ENCODE results near the gene CPSF2.
"Not testable (repeated sequence)": the region's sequence is repeated elsewhere in the genome, so short reads cannot be mapped to it uniquely, and the experiment has no call there.

The CPSF2 gene

DNA sequence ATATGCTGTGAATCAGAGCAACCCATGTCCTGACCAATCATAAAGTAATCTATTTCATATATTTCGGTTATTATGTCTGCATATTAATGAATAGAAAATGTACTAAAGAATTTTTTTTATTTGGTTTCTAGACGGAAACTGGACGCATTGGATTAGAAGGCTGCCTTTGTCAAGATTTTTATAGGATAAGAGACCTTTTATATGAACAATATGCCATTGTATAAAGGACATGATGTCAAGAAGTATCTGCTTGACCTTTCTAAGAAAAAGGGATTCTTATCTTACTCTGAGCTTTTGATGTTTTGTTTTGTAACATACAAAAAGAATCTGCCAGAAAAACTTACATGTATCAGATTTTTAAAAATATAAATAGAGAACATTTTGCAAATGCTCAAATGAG lies 39.8 kb downstream of the CPSF2 start:
- no peak for DNase-seq

GRCh38 chr14:92164958-92165357 lies 43.2 kb downstream of the CPSF2 start:
- DNase-seq, result no peak

GRCh38 chr14:92173668-92174067 lies 51.9 kb downstream of the CPSF2 start:
- DNase-seq, result no peak

DNA sequence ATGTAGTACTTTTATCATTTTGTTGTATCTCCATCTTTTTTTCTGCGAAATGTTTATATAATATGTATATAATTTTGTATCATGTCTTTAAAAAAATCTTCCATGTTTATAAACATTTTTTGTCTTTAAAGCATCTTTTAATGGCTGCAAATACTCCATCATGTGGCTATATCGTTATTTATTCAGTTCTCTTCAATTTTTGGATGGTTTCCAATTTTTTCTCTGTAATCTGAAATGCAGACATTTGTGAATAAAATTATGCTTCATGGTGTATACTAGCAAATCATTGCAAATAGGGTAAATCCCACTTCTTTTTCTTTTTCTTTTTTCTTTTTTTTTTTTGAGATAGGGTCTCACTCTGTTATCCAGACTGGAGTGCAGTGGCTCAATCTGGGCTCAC lies 54.0 kb downstream of the CPSF2 start:
- DNase-seq, result no peak

- no peak for DNase-seq
These were observed 54.7 kb downstream of the CPSF2 start for GRCh38 chr14:92176476-92176875.

DNA sequence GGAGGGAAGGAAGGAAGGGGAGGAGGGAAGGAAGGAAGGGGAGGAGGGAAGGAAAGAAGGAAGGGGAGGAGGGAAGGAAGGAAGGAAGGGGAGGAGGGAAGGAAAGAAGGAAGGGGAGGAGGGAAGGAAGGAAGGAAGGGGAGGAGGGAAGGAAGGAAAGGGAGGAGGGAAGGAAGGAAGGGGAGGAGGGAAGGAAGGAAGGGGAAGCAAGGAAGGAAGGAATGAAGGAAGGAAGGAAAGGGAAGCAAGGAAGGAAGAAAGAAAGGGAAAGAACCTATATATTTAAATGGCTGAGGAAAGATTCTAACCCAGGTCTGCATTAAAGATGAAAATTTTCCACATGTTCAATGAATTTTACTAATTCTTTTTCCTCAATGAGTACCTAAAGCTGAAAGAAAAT lies 57.4 kb downstream of the CPSF2 start:
- DNase-seq, result not testable (repeated sequence)

GRCh38 chr14:92185559-92185958 lies 63.8 kb downstream of the CPSF2 start:
- DNase-seq, result no peak

- not testable (repeated sequence) for DNase-seq
These were observed 65.8 kb downstream of the CPSF2 start for GRCh38 chr14:92187616-92188015.

DNA sequence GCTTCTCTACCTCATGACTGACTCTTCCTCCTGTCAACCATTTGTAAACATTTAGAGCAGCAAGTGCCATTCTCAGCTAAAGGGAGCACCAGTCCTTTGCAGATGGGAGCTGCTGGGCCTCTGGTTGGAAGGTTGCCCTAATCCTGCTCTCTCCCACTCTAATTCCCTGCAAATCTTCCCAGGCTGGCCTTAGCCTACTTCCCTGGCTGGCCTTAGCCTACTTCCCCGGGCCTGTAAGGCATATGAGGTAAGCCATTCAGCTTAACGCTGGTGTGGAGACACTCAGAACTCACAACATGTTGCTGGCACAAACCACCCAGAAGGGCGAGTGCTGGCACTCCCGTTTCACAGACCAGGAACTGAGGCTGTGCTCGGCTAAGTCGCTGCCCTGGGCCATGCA lies 69.0 kb downstream of the CPSF2 start:
- no peak for DNase-seq

GRCh38 chr14:92198804-92199203 lies 77.0 kb downstream of the CPSF2 start:
- no peak for DNase-seq

DNA sequence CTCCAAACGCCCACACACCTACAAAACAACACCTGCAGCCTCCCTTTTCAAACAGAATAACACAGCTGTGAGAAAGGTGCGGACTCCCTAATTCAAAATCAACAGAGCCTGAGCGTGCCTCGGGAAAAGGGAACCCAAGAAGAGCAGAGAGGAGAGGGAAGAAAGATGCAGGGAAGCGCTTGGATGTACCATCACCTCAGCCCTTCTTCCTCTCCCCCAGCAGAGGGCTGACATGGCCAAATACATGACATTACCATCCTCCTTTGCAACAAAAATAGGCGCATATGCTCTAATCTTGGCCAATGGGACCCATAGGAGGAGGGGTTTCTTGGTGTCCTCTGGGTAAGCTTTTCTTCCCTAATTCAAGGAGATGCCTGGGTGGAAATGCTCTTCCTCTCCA lies 78.0 kb downstream of the CPSF2 start:
- DNase-seq, result no peak

DNA sequence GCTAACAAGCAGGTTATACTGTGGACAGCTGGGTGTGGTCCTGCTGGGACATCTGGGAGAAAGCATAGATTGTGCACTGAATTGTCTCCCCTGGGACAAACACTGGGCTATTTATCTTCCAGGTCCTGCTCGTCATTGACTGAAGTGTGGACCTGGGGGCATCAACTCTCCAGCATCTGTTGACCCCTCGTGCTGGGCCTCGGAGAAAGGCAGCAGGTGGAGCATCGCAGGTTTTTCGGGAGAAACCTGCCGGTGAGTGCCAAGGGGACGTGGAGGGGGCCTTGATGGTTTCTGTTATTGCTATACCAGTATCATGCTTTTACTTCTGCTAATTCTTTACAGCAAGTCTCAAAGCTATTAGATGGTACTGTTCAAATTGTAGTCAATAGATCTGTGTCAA lies 81.3 kb downstream of the CPSF2 start:
- DNase-seq, result no peak

- DNase-seq, result no peak
These were observed 83.0 kb downstream of the CPSF2 start for GRCh38 chr14:92204792-92205191.

- no peak for DNase-seq
These were observed 85.5 kb downstream of the CPSF2 start for GRCh38 chr14:92207012-92207927.

GRCh38 chr14:92207928-92208265 lies 86.1 kb downstream of the CPSF2 start:
- no peak for DNase-seq

DNA sequence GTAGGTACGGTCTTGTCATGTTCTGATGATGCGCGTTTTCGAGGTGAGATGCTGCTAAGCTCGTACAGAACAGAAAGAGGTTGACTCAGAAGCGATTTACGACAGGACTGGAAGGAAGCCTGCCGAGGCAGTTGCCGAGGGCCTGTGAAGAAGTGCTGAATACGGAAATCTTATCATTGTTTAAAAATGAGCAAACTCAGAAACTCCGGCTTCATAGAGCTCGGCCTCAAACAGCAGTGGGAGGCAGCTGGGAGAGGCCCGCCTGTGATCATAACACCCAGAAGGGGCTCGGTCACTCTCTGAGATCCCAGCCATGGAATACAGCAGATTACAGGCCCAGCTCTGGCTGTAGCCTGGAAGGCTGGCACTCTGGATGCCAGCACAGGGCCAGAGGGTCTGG lies 87.4 kb downstream of the CPSF2 start:
- no peak for DNase-seq

- DNase-seq, result not testable (repeated sequence)
These were observed 91.4 kb downstream of the CPSF2 start for GRCh38 chr14:92213125-92213524.

GRCh38 chr14:92215579-92215978 lies 93.8 kb downstream of the CPSF2 start:
- DNase-seq, result no peak

DNA sequence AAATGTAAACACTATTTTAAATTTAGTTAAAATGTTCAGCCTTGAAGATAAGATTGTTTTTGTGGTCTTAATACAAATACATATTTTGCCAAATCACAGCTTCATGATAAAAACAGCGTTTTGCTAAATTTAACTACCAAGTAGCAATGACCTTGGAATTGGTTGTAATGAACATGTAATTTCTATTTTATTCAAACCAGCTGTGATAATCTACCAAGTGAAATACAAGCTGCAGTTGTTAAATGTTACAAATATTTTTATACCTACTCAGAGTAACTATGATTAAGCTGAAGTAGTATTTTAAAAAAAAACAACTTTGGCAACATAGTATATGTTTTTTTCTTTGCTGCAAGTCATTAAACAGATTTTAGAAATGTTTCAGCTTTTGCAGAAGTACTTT lies 96.2 kb downstream of the CPSF2 start:
- no peak for DNase-seq
